GM12865 (cell line): Measurements from ENCODE around the gene INSM2.

Experiments used
- DNase-seq: peaks from one replicate; pipeline ENCODE4 v3.0.0; 2010; ENCODE audit warnings: low read depth
- H3K4me3 ChIP-seq: 2 replicates; pipeline ENCODE4 v1.5.1; 2011; ENCODE audit warnings: mild to moderate bottlenecking, low read depth, low read length, control low read depth
- TF ChIP-seq, protein P1 (sequence below): IDR thresholded peaks from 2 replicates; pipeline ENCODE4 v1.5.1; 2011; ENCODE audit warnings: low read length, control low read depth, low read depth, inconsistent platforms; ENCODE audit not compliant: insufficient read depth; ENCODE audit errors: missing control alignments

Gene INSM2

DNA sequence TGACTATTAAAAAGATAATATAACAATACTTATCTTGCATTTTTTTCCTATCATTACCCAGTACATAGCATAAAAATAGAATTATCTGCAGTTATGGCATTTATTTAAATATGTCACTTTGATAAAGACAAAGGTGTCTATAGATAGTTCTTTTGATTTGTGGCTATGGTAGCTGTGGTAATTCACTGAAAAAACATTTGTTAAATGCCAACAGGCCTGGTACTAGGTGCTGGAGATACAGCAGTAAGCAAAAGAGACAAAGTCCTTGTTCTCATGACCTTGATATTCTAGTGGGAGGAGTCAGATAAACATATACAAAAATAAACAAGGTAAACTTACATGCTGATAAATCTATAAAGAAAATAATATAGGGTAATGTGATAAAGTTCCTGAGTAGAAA is 44.7 kb downstream of the INSM2 start:
- no peak overlapping the region for H3K4me3 ChIP-seq
- TF ChIP-seq, protein P1, sequence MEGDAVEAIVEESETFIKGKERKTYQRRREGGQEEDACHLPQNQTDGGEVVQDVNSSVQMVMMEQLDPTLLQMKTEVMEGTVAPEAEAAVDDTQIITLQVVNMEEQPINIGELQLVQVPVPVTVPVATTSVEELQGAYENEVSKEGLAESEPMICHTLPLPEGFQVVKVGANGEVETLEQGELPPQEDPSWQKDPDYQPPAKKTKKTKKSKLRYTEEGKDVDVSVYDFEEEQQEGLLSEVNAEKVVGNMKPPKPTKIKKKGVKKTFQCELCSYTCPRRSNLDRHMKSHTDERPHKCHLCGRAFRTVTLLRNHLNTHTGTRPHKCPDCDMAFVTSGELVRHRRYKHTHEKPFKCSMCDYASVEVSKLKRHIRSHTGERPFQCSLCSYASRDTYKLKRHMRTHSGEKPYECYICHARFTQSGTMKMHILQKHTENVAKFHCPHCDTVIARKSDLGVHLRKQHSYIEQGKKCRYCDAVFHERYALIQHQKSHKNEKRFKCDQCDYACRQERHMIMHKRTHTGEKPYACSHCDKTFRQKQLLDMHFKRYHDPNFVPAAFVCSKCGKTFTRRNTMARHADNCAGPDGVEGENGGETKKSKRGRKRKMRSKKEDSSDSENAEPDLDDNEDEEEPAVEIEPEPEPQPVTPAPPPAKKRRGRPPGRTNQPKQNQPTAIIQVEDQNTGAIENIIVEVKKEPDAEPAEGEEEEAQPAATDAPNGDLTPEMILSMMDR: no peak
- DNase-seq: no peak
